Pons (tissue), 1 donor: Measurements from ENCODE around the gene RNF225.
"Not testable (repeated sequence)": the region's sequence is repeated elsewhere in the genome, so short reads cannot be mapped to it uniquely, and the experiment has no call there.

Source experiments
- DNase-seq: peaks from one replicate; pipeline ENCODE4 v3.0.0-alpha.2; 2016; ENCODE audit warnings: low spot score

Gene RNF225

DNA sequence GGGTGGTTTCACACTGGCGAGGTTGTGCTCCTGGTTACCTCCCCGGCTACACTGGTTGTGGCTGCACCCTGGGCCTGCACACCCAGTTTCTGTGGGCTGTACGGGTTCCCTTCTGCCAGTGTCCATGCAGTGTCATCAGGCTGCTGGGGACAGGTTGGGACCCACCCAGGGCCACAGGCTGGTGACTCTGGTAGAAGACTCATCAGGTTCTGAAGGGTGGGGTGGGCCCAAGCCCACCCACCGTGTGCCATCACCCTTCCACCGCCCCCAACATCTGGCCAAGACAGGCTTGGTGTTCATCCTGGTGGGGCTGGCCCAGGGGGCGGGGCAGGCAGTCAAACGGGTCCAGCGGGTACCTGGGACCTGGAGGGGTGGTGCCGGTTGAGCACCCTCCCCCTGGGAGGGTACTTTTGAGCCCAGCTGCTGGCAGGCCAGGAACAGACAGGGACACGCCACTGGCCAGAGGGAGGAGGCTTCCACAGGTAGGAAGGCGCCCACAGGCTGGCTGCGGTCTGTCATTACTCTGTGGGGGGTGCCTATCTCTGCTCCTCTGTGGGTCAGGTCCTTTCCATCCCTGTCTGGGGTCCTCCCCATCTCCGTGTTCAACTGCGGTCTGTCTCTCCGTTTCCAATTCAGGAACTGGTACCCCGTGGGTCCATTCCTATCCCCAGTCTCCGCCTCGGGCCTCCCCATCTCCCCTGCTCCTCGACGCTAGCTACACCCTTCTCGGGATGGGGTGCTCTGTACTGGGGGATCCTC lies at the start of gene RNF225:
TSS of gene RNF225 (plus strand) at position 437 of the 759 bp plus-strand sequence. CDS start 434 bp downstream, outside the sequence.
- no peak for DNase-seq

DNA sequence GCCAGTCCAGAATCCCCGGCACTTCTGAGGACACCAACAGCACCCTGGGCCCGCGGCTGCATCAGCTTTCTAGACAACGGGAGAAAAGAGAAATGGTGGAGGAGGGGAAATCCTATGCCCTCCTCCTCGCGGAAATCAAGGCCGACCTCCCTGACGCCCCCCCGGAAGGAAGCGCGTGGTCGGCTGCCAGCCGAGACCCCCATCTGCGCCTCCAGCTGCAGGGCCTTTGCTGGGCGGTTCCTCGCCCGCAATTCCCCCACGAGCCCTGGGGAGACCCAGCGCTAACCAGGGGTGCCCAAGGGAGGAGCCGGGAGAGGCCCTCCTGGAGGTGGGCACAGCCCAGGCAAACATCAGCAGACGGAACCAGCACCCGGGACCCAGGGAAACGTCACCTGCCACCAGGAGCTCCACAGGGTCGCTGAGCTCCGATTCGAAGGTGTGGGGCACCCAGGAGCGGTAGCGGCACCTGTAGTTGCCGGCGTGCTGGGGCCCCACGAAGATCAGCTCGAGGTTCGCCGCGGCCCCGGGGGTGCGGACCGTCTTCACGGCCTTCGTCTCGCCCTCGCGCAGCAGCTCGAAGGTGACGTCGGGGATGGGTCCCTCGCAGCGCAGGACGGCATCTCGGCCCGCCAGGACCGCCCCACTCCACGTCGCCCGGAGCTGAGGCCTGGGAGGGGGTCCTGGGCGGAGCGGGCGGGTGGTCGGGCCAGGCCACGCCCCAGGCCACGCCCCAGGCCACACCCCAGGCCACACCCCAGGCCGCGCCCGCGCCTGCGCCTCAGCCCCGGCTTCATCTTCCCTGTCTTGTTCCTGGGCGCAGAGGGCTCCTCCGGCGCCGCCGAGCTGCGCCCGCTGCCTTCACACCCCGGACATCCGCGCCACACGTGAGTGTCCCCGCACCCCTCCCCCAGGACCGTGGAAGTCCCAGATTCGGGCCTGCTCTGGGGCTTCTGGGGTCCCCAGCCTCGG lies 48.2 kb upstream of the RNF225 start:
- DNase-seq: peak; percentile 69

GRCh38 chr19:58348080-58348479 lies 47.4 kb upstream of the RNF225 start:
- DNase-seq: not testable (repeated sequence)

GRCh38 chr19:58349590-58349989 lies 45.9 kb upstream of the RNF225 start:
- DNase-seq: no peak

GRCh38 chr19:58350001-58350861 lies 45.2 kb upstream of the RNF225 start:
- DNase-seq: no peak

- DNase-seq: no peak
Measured at GRCh38 chr19:58350871-58351557, 44.4 kb upstream of the RNF225 start.

GRCh38 chr19:58351558-58351878 lies 43.9 kb upstream of the RNF225 start:
- no peak for DNase-seq

DNA sequence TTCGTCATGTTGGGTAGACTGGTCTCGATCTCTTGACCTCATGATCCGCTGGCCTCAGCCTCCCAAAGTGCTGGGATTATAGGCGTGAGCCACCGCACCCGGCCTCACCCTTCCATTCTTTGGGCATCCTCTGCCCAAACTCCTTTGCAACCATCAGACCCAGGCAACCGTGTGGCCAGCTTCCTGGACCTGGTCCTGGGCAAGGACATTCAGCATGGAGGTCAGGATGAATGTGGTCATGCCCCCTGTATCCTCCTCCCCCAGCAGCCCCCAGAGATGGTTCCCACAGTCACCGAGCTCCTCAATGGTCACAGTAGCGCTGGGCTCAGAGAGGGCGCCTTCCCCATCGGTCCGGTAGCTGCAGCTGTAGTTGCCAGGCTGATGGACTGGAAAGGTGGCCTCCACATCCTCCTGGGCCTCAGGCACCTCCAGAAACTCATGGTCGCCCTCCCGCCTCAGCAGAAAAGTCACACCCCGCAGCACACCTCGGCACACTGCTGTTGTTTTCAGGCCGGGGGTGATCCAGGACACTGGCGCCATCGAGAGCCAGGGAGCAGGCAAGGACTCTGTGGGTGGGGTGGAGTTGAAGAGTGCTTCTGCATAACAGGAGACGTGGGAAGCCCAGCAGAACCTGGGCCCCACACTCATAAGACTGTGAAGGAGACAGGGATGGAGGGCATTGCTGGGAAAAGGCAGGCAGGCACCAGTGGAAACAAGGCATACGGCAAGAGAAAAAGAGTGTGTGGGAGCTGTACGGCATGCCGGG lies 43.3 kb upstream of the RNF225 start:
- no peak for DNase-seq

- no peak for DNase-seq
Measured at GRCh38 chr19:58352760-58353671, 42.4 kb upstream of the RNF225 start, which contains the start of gene A1BG. A1BG (minus strand) TSS chr19:58353492; CDS start chr19:58353437, 55 bp downstream.

DNA sequence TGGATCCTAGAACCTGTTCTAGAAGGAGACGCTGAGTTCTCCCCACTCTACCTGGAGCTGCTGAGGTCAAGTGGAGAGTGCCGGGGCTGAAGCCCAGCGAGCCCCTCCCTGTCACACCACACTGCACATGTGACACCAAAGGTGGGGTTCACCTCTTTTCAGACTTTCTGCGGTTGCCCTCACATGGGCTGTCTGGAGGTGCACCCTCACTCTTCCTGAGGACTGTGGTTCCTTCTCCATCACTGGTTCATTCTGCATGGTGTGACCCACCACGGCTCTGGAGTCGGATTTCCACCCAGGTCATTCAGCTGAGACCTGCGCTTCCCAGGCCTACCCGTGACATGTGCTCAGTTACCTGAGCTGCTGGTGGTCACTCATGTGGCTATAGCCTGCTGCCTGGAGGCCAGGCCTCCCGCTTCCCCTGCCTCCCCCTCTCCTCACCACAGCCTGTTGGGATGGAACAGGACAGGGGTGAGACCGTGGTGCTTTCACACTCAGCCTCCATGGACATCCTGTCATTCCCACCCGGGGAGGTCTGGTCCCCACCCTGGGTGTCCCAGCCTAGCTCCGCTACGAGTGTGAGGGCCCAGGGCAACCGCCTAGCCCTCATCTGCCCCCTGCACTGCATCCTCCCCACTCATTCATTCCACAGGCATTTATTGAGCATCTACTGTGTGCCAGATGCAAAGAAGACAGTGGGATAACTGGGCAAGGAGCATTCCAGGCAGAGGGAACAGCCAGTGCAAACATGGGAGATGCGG lies 41.6 kb upstream of the RNF225 start:
- no peak for DNase-seq

DNA sequence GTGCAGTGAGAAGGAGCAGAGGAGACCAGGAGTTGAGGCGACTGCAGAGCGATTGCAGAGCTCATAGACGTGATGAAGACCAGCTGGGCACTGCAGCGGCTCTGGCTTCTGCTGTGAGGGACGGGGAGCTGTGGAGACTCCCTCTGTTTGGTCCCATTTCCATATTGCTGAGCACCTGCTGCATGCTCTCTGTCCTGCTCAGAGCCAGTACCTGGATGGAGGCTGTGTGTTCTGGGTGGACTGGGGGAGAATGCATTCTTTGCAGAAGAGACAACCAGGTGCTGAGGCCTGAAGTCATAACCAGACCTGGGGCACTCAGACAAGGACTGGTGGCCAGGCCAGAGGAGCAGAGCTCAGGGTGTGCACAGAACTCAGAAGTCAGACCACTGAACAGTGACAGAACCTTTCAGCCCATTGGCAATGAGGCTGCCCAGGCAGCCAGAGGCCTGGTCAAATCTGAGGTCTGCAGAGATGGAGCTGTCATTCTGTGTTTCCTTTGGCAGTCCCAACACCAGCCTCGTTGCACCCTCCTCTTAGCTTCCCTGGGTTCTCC lies 40.9 kb upstream of the RNF225 start:
- DNase-seq: no peak

GRCh38 chr19:58355215-58355796 lies 40.1 kb upstream of the RNF225 start:
- no peak for DNase-seq

DNA sequence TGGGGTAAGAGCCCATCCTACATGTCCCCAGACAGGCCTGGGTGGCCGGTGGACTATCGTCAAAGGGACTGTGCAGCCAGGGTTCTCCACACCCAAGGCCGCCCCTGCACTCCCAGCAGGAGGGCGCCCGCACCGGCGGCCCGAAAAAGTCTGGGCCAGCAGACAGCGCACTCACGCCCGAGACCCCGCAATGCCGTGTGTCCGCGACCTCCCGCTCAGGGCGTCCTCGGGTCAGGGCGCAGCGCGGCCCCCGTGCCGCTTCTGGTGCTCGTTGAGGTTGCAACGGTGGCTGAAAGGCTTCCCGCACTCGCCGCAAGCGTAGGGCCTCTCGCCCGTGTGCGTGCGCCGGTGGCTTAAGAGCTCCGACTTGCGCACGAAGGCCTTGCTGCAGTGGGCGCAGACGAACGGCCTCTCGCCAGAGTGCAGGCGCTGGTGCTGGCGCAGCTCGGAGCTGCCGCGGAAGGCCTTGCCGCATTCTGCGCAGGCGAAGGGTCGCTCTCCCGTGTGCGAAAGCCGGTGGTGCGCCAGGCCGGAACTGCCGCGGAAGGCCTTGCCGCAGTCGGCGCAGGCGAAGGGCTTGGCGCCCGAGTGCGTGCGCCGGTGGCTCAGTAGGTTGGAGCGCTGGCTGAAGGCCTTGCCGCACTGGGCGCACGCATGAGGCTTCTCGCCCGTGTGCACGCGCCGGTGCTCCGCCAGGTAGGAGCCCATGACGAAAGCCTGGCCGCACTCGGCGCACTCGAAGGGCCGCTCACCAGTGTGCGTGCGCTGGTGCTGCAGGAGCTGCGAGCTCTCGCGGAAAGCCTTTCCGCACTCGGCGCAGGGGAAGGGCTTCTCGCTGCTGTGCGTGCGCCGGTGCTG lies 39.3 kb upstream of the RNF225 start:
- DNase-seq: no peak

DNA sequence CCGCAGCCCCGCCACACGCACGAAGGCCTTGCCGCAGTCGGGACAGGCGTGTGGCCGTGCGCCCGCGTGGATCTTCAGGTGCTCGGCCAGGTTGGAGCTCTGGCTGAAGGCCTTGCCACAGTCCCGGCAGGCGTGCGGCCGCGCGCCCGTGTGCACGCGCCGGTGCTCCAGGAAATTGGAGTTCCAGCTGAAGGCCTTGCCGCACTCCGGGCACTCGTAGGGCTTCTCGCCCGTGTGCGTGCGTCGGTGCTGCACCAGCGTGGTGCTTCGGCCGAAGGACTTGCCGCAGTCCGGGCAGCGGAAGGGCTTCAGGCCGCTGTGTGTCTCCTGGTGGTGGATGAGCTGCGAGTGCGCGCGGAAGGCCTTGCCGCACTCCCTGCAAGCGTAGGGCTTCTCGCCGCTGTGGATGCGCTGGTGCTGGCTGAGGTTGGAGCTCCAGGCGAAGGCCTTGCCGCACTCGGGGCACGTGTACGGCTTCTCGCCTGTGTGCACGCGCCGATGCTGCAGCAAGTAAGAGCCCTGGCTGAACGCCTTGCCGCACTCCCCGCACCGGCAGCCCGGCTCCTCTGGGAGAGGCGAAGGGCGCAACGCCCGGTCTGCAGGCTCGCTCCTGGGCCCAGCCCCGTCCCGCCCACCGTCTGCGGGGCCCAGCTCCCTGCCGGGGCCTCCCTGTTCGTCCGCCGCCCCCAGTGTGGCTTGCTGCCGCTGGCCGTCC lies 38.5 kb upstream of the RNF225 start:
- DNase-seq: no peak

- DNase-seq: no peak
Measured at GRCh38 chr19:58357481-58358145, 37.8 kb upstream of the RNF225 start.

GRCh38 chr19:58361900-58362271 lies 33.6 kb upstream of the RNF225 start:
- DNase-seq: no peak
